HG02623 (cell line): Measurements from ENCODE around the gene AHCY.
"Not testable (repeated sequence)": the region's sequence is repeated elsewhere in the genome, so short reads cannot be mapped to it uniquely, and the experiment has no call there.

Experiments used
- ATAC-seq: cut with Tn5 transposase; IDR thresholded peaks from one replicate; pipeline ENCODE4 v1.9.1; 2021; ENCODE audit warnings: moderate library complexity; ENCODE audit not compliant: unreplicated experiment

Gene AHCY

DNA sequence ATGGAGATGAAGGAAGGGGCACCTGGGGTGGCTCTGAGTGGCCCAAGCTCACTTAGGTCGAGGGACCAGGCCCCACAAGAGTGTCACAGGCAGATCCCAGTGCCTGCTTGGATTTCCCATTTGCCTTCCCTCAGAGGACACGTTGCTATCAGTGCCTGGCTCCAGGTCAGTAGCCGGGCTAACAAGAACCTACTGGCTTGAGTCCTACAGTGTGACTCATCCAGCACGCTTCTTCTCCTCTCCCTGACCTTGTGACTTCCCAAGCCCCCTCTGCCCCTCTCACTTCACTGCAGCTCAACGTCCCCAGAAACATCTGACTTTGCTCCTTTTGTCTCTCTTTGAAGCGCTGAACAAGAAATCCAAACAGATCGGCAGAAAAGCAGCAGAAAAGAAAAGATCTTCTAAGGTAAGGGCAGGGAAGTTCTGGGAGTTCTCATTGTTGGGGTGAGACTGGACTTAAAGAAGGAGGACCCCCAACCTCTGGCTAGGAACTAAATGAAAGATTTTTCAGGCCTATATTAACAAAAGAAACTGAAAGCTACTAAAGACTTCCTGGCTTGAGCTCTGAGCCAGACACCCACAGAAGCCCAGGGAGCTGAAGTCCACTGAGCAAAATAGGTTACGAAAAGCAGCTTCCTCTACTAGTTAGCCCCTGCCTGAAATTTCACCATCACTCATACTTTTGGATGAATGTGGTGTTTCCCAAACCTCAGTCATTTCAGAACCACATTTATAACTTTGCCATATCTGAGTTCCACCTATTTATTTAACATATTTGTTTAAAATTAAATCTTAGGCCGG is 40.5 kb downstream of the AHCY start:
- no peak for ATAC-seq

DNA sequence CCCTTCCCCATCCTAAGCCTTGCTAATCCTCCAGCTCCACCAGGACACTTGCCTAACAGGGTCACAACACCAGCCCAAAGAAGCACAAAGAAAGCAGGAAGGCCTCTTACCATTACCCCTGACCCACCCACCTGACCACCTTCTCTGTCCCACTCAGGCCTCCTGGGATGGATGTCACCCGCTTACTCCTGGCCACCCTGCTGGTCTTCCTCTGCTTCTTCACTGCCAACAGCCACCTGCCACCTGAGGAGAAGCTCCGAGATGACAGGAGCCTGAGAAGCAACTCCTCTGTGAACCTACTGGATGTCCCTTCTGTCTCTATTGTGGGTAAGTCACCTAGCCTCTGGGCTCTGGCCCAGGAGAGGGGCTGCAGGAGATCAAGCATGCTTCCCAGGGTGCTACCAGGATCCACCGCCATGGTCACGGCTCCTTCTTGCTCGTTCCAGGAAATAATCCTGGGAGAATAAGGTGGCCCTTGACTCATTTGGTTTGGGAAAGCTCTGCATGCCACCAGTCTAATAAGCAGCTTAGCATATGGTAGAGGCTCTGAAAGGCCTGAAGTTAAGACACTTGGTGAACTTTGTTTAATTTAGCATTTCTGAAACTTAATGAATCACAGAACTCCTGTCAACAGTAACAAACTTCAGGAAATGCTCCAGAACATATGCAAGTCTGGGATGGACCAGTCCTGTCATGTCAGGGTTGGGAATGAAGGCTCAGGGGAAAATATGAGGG is 42.8 kb downstream of the AHCY start:
- no peak for ATAC-seq

DNA sequence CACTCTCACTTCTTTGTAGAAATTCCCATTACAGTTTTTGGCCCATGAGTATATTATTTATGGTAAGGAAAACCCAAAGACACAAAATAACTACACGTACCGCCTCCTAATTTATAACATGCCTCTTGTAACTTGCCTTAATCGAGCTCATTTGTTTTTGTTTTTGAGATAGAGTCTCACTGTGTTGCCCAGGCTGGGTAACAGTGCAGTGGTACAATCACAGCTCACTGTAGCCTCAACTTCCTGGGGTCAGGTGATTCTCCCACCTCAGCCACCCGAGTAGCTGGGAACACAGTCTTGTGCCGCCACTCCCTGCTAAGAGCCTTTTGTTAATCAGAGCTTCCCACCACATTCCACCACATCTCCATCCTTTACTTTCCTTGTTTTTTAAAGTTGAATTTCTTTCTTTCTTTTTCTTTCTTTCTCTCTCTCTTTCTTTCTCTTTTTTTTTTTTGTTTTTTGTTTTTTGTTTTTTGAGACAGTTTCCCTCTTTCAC is 46.5 kb downstream of the AHCY start:
- no peak for ATAC-seq

DNA sequence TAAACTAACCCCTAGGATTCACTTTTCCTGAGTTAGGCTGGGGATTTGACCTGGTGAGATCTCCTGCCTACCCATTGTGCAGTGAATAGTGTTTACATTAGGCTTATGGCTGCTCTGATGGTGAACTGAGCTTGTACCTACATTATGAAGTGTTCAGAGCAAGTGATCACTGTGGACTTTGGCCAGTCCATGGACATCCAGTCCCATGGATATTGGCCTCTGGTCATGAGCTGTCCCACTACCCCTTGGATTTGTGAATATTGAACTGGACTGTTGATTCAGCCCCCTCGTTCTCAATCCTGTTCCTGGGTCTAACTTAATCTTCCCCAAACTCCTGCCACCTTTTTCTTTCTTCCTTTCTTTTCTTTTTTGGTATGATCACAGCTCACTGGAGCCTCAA is 48.2 kb downstream of the AHCY start:
- ATAC-seq, result no peak

DNA sequence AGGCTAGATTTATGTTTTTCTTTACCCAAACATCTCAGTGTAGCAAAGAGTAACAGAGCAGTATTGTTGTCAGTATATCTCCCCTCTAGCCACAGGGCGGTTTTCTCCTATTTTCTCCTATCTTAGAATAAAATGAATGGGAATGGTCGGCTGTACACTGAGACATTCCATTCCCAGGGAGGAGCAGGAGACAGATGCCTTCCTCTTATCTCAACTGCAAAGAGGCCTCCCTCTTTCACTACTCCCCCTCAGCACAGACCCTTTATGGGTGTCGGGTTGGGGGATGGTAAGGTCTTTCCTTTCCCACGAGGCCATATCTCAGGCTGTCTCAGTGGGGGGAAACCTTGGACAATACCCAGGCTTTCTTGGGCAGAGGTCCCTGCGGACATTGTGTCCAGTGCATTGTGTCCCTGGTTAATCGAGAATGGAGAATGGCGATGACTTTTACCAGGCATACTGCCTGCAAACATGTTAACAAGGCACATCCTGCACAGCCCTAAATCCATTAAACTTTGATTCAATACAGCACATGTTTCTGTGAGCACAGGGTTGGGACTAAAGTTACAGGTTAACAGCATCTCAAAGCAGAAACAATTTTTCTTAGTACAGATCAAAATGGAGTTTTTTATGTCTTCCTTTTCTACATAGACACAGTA is 50.6 kb downstream of the AHCY start:
- ATAC-seq, result not testable (repeated sequence)

DNA sequence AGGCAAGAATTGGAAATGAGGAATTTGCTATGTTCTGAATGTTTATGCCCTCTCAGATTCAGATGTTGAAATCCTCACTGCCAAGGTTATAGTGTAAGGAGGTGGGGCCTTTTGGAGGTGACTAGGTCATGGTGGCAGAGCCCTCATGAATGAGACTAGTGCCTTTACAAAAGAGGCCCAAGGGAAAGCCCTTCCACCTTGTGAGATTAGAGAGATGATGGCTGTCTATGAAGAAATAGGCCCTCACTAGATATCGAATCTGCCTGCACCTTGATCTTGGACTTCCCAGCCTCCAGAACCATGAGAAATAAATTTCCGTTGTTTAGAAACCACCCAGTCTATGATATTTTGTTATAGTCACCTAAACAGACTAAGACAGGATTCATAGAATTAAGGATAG is 51.5 kb downstream of the AHCY start:
- ATAC-seq, result no peak

DNA sequence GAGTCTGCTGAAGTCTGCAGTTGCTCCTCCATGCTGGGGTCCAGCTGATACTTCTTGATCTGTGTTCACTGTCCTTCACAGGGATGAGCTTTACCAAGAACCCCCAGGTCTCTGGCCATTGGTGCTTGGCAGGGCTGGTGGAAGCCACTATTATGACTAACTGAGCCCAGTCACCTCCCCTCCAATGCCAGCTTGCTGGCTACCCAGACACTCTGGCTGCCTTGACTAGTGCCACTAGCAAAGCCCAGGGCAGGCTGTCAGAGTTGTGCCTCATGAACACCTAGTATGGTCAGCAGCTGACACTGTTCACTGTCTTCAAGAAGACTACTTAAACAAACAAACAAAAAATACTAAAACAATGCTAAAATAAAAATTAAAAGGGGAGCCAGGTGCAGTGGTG is 53.1 kb downstream of the AHCY start:
- ATAC-seq, result no peak

DNA sequence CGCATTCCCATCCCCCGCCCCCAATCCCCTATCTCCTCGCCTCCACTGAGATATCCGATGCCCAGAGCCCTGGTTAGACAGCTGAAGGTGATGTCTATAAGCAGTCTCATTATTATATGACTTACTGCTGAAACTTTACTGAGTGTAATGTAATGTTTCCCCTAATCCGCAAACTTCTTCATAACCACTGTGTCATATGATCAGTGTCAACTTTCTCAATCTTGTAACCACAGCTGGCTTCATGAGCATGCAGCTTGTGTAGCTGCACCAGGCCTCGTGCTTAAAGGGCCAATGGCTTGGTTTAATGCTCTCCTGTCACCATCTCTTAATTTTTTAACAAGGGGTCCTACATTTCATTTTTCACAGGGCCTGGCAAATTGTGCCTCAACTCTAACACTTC is 53.9 kb downstream of the AHCY start:
- ATAC-seq, result no peak

DNA sequence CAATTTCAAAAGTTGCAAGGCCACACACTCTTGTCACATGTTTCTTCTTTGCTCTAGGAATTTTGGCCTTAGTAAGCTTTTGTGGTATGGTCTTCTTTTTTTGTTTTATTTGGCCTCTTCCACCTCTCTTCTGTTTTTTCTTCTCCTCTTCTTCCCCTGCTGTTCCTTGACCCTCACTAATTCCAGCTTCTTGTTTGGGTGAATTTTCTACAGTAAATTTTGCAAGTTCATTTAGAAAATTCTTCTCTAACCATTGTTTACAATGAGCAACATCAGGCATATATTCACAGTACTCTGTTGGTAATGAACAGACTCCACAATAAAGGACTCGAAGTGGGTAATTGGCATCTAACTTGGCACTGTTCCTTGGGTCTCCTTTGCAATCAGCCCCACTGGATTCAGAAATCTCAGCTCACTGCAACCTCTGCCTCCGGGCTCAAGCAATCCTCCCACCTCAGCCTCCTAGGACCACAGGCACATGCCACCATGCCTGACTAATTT is 57.0 kb downstream of the AHCY start:
- no peak for ATAC-seq

DNA sequence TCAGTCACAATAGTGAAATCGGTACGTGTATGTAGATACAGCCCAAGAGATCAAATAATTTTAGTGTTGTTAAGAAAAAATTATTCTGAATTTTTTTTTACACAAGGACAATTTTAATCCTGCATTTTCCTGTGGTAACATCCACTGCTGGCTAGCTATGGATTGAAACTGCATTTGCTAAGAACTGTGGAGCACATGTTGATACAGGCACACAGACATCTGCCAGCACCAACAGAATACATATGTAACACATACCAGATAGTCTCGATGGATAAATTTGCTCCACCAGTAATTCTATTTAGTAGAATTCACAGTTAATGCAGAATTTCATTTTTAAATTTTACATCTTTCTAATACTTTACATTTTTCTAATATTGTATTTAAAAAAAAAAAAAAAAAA is 59.8 kb downstream of the AHCY start:
- ATAC-seq, result no peak

DNA sequence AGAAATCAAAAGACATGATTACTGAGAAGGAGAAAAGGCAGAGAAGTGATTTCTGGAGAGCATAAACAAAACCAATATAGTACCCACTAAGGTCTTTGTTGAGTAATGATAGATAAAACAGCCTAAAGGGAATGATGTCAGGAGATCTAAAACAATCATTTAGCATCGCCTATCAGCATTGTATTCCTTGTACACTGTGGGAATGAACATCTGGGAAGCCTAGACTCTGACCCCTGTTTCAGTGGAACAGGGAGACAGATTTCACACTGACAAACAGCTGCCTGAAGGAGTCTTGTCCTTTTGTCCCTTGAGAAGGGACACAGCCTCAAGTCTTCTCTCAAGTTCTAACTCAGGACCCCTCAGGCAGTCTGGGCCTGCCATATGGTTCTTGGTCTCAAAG is 60.3 kb downstream of the AHCY start:
- ATAC-seq, result no peak

DNA sequence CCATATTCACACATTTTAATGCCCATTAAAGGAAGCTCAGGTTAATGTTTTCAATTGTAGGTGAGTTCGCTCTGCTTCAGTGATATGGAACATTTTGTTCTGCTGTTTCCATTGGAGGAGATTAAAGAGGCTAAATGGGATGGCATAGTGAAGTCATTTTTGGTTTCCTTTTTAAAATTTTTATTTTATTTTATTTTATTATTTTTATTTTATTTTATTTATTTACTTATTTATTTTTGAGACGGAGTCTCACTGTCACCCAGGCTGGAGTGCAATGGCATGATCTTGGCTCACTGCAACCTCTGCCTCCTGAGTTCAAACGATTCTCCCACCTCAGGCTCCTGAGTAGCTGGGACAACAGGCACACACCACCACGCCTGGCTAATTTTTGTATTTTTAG is 61.1 kb downstream of the AHCY start:
- ATAC-seq, result not testable (repeated sequence)

DNA sequence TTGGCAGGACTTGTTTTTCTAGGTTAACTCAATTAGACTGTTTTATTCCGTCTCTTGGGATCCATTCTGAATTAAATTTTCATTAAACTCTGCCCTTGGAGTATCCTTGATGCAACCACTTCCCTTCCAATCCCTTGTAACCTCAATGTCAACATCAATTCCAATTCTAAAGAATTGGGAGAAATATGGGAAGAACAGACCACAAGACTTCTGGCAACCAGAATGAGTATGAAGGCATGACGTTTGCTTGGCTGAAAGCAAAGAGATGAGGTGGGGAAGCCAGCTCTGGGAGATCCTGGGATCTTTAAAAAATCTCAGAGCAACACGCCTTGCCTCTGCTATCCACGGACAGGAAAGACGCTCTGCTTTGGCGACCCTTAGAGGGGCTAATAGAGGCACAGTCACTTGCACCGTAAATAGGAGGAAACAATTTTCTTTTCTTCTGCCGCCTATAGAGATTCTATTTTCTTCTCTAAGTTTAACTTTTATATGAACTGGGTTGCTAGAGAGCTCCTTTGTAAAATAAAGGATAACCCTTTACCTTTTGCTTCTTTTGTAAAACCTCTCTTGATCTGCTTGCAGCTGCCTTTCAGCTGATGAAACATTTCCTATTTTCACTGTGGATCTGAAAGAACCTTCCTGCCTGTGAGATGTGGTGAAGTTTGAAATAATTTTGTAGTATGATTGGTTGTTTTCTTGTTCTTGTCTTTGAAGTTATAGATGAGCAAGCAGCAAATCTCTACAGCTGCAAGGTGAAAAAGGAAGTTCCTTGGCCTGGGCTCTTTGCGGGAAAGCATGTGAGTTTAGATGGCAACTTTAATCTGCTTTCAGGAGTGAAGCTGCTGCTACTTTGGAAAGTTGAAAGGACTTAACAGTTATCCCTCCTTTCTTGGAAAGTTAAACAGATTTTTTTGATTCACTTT is 62.2 kb downstream of the AHCY start, which contains the start of gene ASIP:
Gene ASIP (plus strand): TSS at position 731 of the 923 bp plus-strand sequence. CDS start 18,952 bp downstream, outside the sequence.
- ATAC-seq, result no peak

DNA sequence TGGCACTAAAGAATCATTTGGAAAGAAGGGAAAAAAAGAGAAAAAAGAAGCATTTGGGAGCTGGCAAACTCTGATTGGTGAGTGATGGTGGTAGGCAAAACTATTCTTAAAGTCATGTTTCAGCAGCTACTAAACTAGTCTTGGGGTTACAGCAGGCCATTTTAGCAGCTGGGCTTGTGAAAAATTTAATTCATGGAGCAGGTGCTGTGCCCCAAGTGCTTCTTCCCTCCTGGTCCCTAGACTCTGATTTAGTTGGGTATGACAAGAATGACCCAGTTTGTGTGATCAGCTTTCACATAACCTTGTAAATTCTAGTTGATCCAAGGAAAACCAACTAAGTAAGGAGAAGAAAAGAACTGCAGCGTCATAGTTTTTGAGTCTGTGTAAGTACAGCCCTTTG is 63.0 kb downstream of the AHCY start:
- no peak for ATAC-seq

DNA sequence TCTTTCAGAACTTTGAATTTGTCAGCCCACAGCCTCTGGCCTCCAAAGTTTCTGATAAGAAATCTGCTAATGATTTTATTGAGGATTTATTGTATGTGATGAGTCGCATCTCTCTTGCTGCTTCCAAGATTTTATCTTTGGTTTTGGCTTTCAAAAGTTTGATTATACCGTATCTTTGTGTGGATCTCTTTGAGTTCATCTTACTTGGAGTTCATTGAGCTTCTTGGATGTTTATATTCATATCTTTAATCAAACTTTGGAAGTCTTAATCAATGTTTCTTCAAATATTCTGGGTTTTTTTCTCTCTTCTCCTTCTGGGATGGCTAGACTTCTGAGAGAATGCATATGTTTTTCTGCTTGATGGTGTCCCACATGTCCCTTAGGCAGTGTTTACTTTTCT is 65.2 kb downstream of the AHCY start:
- no peak for ATAC-seq

DNA sequence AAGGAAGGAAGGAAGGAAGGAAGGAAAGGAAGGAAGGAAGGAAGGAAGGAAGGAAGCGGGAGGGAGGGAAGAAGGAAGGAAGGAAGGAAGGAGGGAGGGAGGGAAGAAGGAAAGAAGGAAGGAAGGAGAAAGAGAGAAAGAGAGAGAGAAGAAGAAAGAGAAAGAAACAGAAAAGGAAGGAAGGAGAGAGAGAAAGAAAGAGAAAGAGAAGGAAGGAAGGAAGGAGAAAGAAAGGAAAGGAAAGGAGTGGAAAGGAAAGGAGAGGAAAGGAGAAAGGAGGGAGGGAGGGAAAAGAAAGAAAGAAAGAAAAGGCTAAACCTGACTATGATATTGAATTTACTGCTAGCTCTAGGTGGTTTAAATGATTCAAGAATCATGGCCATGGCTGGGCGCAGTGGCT is 67.3 kb downstream of the AHCY start:
- ATAC-seq, result no peak

DNA sequence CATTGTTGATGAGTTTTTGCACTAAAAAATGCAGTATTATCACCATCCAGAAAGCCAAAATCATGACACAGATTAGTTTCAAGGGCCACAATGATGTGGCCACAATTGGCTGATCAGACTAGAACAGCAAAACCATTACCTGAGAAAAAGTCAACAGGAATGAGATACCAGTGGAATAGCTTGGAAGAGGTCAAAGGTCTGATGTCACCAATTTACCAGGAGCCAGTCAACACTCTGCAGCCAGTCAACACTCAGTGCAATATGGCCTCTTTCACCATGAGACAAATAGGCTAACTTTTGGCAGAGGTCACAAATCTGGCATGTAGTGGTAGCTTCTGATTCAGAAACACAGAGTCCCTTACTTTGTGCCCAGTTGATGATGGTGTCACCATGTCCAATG is 69.5 kb downstream of the AHCY start:
- no peak for ATAC-seq

DNA sequence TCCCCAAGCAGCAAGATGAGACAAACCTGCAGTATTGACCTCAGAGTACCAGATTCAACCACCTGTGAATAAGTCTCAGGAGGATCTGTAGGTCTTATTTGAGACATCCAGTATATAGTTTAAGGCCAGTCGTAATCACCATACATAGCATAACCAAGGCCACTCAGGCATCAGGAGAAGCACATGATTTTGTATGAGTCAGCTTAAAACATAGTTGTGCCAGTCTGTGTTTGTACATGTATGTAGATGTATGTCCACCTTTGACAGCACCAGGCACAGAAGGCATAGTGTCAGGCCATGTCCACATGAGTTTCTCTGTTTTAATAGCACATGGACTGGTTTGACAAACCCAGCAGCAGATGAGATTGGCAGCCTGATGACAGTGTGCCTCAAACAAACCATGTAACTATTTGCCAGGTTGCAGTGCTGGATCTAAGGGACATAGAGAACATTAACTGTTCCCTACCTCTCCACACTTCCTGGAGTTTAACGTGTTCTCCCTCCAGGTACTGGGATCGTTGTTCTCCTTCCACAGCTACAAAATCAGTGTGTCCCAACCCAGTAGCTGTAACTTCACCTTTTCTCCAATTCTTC is 70.6 kb downstream of the AHCY start:
- ATAC-seq, result no peak

DNA sequence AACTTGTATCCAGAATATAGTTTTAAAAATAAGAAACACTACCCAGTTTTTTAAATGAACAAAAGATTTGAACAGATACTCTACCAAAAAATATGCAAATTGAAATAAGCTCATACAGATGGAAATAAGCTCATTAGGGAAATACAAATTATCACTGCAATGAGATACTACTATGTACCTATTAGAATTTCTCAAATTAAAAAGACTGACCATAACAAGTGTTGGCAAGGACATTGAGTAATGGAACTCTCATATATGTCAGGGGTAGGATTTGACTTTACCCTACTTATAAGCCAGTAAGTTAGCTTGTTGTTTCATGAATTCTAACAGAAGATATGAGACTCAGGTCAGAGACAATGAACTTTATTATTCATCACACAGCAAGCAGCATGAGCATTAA is 71.5 kb downstream of the AHCY start:
- no peak for ATAC-seq
